Stimulated activated CD4-positive, alpha-beta T cell treated with anti-CD3 and anti-CD28 coated beads, Interleukin-2, amount 100 ng/mL, for 48 hours (primary cell): Measurements from ENCODE around the gene DUS1L.

Source experiments
- DNase-seq, 2 donors: peaks; one replicate each; pipeline ENCODE4 v3.0.0-alpha.2; 2020

Gene DUS1L

GRCh38 chr17:82055023-82055964 lies 10.3 kb downstream of the DUS1L start:
- no peak for DNase-seq

GRCh38 chr17:82054351-82055022 lies 11.1 kb downstream of the DUS1L start:
- DNase-seq = no peak

GRCh38 chr17:82053556-82054263 lies 11.9 kb downstream of the DUS1L start:
- DNase-seq = no peak

GRCh38 chr17:82053130-82053529 lies 12.5 kb downstream of the DUS1L start:
- DNase-seq = no peak

GRCh38 chr17:82052638-82053059 lies 13.0 kb downstream of the DUS1L start:
- DNase-seq = no peak

GRCh38 chr17:82051776-82052637 lies 13.6 kb downstream of the DUS1L start, which contains the start of the genes GPS1 and RFNG:
Gene GPS1 (plus strand): TSS chr17:82051898. CDS start chr17:82051932, 34 bp downstream.
Gene RFNG (minus strand): TSS chr17:82051811. CDS start chr17:82051766, 45 bp downstream.
- peak; percentile 80 to 83 for DNase-seq

GRCh38 chr17:82050761-82051641 lies 14.6 kb downstream of the DUS1L start:
- DNase-seq = no peak

- DNase-seq = no peak
These were observed 15.3 kb downstream of the DUS1L start for GRCh38 chr17:82050152-82050760.

GRCh38 chr17:82049521-82049971 lies 16.1 kb downstream of the DUS1L start:
- DNase-seq = no peak

- no peak for DNase-seq
These were observed 16.5 kb downstream of the DUS1L start for GRCh38 chr17:82049106-82049505.

GRCh38 chr17:82048571-82048971 lies 17.0 kb downstream of the DUS1L start:
- DNase-seq = no peak

- no peak for DNase-seq
These were observed 17.6 kb downstream of the DUS1L start for GRCh38 chr17:82047914-82048570.

- DNase-seq = no peak
These were observed 18.2 kb downstream of the DUS1L start for GRCh38 chr17:82047379-82047778.

GRCh38 chr17:82046903-82047302 lies 18.7 kb downstream of the DUS1L start:
- DNase-seq = no peak

GRCh38 chr17:82045936-82046484 lies 19.6 kb downstream of the DUS1L start:
- no peak for DNase-seq

- DNase-seq = no peak
These were observed 22.1 kb downstream of the DUS1L start for GRCh38 chr17:82043507-82043906.

- no peak for DNase-seq
These were observed 23.0 kb downstream of the DUS1L start for GRCh38 chr17:82042649-82043048.

GRCh38 chr17:82041144-82041814 lies 24.3 kb downstream of the DUS1L start:
- no peak for DNase-seq

GRCh38 chr17:82039695-82040299 lies 25.8 kb downstream of the DUS1L start:
- no peak for DNase-seq
